ENCODE measurements around the gene TRRAP.
A peak's percentile ranks its signal among the peaks of the same experiment; 100 is the strongest.

TRRAP gene

GRCh38 chr7:98913612-98914011 lies 35.3 kb downstream of the TRRAP start:
- Histone ChIP-seq H3K27me3 (ENCODE audit: insufficient read depth, poor library complexity, severe bottlenecking) (no peaks in the 10 kb centered on the region), H3K27ac (ENCODE audit: poor library complexity, severe bottlenecking) (no peak overlapping the region), H3K4me3 (ENCODE audit: severe bottlenecking) (no peak overlapping the region), H3K9me3 (ENCODE audit: severe bottlenecking) (no peaks in the 10 kb centered on the region), H3K36me3 (ENCODE audit: low read depth) (peaks cover 82% of the 10 kb centered on the region), H3K4me1 (ENCODE audit: insufficient read depth, poor library complexity, severe bottlenecking) (no peaks in the 10 kb centered on the region)
- no peak for ATAC-seq (ENCODE audit: low read depth)
- no peak for DNase-seq (ENCODE audit: low spot score)
- TF ChIP-seq CTCF (IDR thresholded peaks at IDR 0.05; ENCODE audit: poor library complexity, severe bottlenecking): peak; percentile 23

GRCh38 chr7:98917331-98917730 lies 39.0 kb downstream of the TRRAP start:
- Histone ChIP-seq H3K27ac (ENCODE audit: poor library complexity, severe bottlenecking) (no peak overlapping the region), H3K4me3 (ENCODE audit: severe bottlenecking) (no peak overlapping the region), H3K9me3 (ENCODE audit: severe bottlenecking) (no peaks in the 10 kb centered on the region), H3K36me3 (ENCODE audit: low read depth) (peaks cover 73% of the 10 kb centered on the region), H3K27me3 (ENCODE audit: insufficient read depth, poor library complexity, severe bottlenecking) (no peaks in the 10 kb centered on the region), H3K4me1 (ENCODE audit: insufficient read depth, poor library complexity, severe bottlenecking) (no peaks in the 10 kb centered on the region)
- no peak for TF ChIP-seq CTCF (IDR thresholded peaks at IDR 0.05; ENCODE audit: poor library complexity, severe bottlenecking)
- DNase-seq (ENCODE audit: low spot score) (no peak), ATAC-seq (ENCODE audit: low read depth) (no peak)

GRCh38 chr7:98921608-98922372 lies 43.5 kb downstream of the TRRAP start:
- no peak for ATAC-seq (ENCODE audit: low read depth)

GRCh38 chr7:98922392-98923187 lies 44.3 kb downstream of the TRRAP start:
- no peak for ATAC-seq (ENCODE audit: low read depth)
- H3K27me3 ChIP-seq (ENCODE audit: insufficient read depth, poor library complexity, severe bottlenecking): no peaks in the 10 kb centered on the region
- H3K36me3 ChIP-seq (ENCODE audit: low read depth): peaks cover 70% of the 10 kb centered on the region
- DNase-seq (ENCODE audit: low spot score): no peak
- H3K9me3 ChIP-seq (ENCODE audit: severe bottlenecking): no peaks in the 10 kb centered on the region
- H3K4me1 ChIP-seq (ENCODE audit: insufficient read depth, poor library complexity, severe bottlenecking): no peaks in the 10 kb centered on the region
- no peak for TF ChIP-seq CTCF (IDR thresholded peaks at IDR 0.05; ENCODE audit: poor library complexity, severe bottlenecking)
- H3K4me3 ChIP-seq (ENCODE audit: severe bottlenecking): no peak overlapping the region
- H3K27ac ChIP-seq (ENCODE audit: poor library complexity, severe bottlenecking): no peak overlapping the region

More at GRCh38 chr7:98921608-98922372, 43.5 kb downstream of the TRRAP start:
- Histone ChIP-seq H3K27ac (ENCODE audit: poor library complexity, severe bottlenecking) (no peak overlapping the region), H3K9me3 (ENCODE audit: severe bottlenecking) (no peaks in the 10 kb centered on the region), H3K36me3 (ENCODE audit: low read depth) (peaks cover 70% of the 10 kb centered on the region), H3K4me3 (ENCODE audit: severe bottlenecking) (no peak overlapping the region), H3K27me3 (ENCODE audit: insufficient read depth, poor library complexity, severe bottlenecking) (no peaks in the 10 kb centered on the region), H3K4me1 (ENCODE audit: insufficient read depth, poor library complexity, severe bottlenecking) (no peaks in the 10 kb centered on the region)
- DNase-seq (ENCODE audit: low spot score): no peak
- no peak for TF ChIP-seq CTCF (IDR thresholded peaks at IDR 0.05; ENCODE audit: poor library complexity, severe bottlenecking)

All from RWPE2 (cell line).